ENCODE measurements around the gene TMEM273.

The TMEM273 gene

DNA sequence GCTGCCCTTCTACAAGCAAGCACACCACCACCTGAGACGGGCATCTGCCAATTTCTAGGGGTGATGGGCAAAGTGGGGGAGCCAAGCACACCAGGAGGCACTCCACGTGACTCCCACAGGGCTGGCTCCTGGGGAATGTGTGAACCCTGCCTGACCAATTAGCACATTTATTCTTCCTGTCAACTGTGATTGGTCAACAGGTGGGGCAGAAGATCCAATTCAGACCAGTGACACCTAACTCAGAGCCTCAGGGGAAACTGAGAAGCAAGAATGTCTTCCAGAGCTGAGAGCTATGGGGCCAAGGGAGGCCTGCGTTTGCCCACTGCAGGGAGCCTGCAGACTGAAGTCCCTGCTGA, 15.4 kb downstream of the TMEM273 start:
- no peaks in the 10 kb centered on the region for H3K36me3 ChIP-seq (replicated peaks; ENCODE audit: low read depth, low read length)
- TF ChIP-seq, protein P1, sequence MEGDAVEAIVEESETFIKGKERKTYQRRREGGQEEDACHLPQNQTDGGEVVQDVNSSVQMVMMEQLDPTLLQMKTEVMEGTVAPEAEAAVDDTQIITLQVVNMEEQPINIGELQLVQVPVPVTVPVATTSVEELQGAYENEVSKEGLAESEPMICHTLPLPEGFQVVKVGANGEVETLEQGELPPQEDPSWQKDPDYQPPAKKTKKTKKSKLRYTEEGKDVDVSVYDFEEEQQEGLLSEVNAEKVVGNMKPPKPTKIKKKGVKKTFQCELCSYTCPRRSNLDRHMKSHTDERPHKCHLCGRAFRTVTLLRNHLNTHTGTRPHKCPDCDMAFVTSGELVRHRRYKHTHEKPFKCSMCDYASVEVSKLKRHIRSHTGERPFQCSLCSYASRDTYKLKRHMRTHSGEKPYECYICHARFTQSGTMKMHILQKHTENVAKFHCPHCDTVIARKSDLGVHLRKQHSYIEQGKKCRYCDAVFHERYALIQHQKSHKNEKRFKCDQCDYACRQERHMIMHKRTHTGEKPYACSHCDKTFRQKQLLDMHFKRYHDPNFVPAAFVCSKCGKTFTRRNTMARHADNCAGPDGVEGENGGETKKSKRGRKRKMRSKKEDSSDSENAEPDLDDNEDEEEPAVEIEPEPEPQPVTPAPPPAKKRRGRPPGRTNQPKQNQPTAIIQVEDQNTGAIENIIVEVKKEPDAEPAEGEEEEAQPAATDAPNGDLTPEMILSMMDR (IDR thresholded peaks at IDR 0.05; ENCODE audit: low read depth, low read length): no peak
- TF ChIP-seq EZH2phosphoT487 (IDR thresholded peaks at IDR 0.05; ENCODE audit: low read depth): no peak
- H3K9me3 ChIP-seq (ENCODE audit: insufficient read depth, low read length): no peaks in the 10 kb centered on the region
- H3K4me1 ChIP-seq (ENCODE audit: low read length): peaks cover 62% of the 10 kb centered on the region
- H3K4me2 ChIP-seq (ENCODE audit: low read length): peak overlapping the region; percentile 39; the same call in 1 of the 2 replicates
- no peak overlapping the region for H3K9ac ChIP-seq (ENCODE audit: low read length)
- no peaks in the 10 kb centered on the region for H4K20me1 ChIP-seq (ENCODE audit: insufficient read depth, low read length)
- no peak overlapping the region for H3K4me3 ChIP-seq (ENCODE audit: low read length)
- no peaks in the 10 kb centered on the region for H3K27me3 ChIP-seq (ENCODE audit: low read depth, low read length)
- no peaks in the 10 kb centered on the region for H3K79me2 ChIP-seq (ENCODE audit: low read length)
- H3K27ac ChIP-seq (ENCODE audit: low read length): no peak overlapping the region
- no peak overlapping the region for H2AFZ ChIP-seq (ENCODE audit: low read depth, low read length)

DNA sequence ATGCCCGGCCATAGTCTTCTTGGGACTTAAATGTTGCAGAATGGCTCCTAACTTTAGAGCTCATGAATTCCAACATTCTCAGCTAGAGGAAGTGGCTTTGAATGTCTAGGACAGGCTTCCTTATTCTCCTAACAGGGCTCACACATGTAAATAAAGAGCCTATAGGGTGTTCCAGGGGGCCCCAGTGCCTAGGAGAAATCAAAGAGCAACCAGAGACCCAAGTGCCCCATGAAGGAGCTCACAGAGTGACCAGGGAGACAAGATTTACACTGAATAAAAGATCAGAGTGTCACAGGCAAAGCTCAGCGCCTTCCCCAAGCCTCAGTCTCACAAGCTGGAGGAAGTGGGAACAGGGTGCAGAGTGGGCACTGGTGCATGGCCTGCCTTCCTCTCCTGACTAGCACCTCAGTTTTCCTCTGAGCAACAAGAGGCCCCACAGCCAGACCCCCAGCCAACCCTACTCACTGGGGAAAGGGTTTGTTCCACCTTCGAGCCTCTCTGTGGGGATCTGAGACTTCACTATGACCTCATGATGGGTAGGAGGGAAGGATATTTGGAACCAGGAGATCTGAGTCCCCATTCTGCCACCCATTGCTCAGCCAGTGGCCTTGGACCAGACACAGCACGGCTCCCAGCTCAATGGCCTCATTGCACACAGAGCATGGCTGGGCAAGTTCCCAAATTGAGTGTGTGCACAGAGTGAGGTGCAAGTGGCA, 16.0 kb downstream of the TMEM273 start:
- no peaks in the 10 kb centered on the region for H3K36me3 ChIP-seq (replicated peaks; ENCODE audit: low read depth, low read length)
- H3K4me2 ChIP-seq (ENCODE audit: low read length): peak overlapping the region; percentile 39; the same call in 1 of the 2 replicates
- no peak overlapping the region for H3K4me3 ChIP-seq (ENCODE audit: low read length)
- no peaks in the 10 kb centered on the region for H4K20me1 ChIP-seq (ENCODE audit: insufficient read depth, low read length)
- H3K9ac ChIP-seq (ENCODE audit: low read length): no peak overlapping the region
- TF ChIP-seq, protein P1 (IDR thresholded peaks at IDR 0.05; ENCODE audit: low read depth, low read length): no peak
- TF ChIP-seq EZH2phosphoT487 (IDR thresholded peaks at IDR 0.05; ENCODE audit: low read depth): no peak
- peaks cover 57% of the 10 kb centered on the region for H3K4me1 ChIP-seq (ENCODE audit: low read length)
- no peaks in the 10 kb centered on the region for H3K9me3 ChIP-seq (ENCODE audit: insufficient read depth, low read length)
- H2AFZ ChIP-seq (ENCODE audit: low read depth, low read length): no peak overlapping the region
- H3K27me3 ChIP-seq (ENCODE audit: low read depth, low read length): no peaks in the 10 kb centered on the region
- no peak overlapping the region for H3K27ac ChIP-seq (ENCODE audit: low read length)
- H3K79me2 ChIP-seq (ENCODE audit: low read length): no peaks in the 10 kb centered on the region

DNA sequence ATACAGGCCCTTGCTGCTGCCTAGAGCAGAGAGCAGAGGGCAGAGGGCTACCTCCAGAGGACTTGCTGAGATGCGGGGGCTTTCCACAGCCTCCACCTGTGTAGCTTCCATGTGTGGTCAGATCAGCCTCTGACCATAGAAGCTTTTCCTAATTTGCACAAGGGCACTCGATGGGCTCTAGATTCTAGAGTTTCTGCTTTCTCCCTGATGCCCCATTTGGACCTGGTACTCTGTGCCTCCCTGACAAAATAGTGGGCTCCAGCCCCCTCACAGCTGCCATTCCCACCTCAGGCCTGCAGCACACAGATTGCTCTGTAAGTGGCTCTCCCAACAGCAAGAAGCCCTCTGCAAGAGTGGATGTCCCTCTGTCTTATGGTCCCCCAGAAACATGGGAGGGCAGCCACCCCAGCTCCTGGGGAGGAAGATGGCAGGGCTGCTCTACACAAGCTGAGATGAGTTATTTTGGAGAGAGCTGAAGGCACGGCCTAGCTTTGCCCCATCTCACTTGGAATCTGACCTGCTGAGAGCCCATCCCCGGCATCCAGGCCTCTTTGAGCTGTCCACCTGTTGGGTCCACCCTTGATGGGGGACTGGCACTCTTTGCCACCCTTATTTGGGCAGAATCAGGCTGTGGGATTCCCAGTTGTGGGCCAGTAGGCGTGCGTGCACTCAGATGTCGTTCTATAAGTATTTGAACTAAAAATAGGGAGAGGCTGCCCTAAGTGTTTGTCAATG, 16.7 kb downstream of the TMEM273 start:
- Histone ChIP-seq H3K27me3 (ENCODE audit: low read depth, low read length) (no peaks in the 10 kb centered on the region), H3K9ac (ENCODE audit: low read length) (no peak overlapping the region), H3K4me2 (ENCODE audit: low read length) (no peak overlapping the region), H2AFZ (ENCODE audit: low read depth, low read length) (no peak overlapping the region), H3K4me1 (ENCODE audit: low read length) (peaks cover 49% of the 10 kb centered on the region), H3K4me3 (ENCODE audit: low read length) (no peak overlapping the region), H3K79me2 (ENCODE audit: low read length) (no peaks in the 10 kb centered on the region), H3K9me3 (ENCODE audit: insufficient read depth, low read length) (no peaks in the 10 kb centered on the region), H3K36me3 (replicated peaks; ENCODE audit: low read depth, low read length) (no peaks in the 10 kb centered on the region), H4K20me1 (ENCODE audit: insufficient read depth, low read length) (no peaks in the 10 kb centered on the region), H3K27ac (ENCODE audit: low read length) (no peak overlapping the region)
- TF ChIP-seq, protein P1 (IDR thresholded peaks at IDR 0.05; ENCODE audit: low read depth, low read length): no peak
- TF ChIP-seq EZH2phosphoT487 (IDR thresholded peaks at IDR 0.05; ENCODE audit: low read depth): no peak

DNA sequence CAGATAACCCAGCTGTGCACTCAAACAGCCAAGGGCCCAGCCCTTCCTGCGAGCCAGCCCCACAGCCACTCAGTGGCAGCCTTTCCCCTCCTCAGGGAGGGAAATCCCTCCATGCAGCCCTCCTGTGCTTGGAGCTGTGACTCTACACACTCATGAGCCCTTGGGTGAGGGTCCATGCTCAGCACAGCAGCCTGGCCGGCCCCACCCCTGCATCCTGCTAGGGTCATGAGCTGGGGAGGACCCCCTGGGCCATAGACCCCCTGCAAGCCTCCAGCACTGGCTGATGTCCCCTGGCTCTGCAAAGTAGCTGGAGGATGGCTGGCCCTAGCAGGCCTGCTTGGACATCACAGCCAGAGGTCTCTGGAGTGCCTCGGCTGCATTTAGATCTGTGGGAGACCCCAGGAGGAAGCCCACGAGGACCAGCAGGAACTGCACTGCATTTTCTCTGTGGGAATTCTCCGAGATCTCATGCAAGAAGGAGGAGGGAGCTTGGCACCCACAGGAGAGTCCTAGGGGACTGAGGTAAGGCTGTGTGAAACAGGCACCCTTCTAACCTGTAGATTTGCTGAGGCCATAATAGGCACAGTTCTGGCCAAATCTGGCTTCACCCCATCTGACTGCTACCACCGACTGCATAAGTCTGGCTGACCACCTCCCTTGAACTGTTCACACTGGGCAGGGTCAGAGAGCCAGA, 17.4 kb downstream of the TMEM273 start:
- Histone ChIP-seq H3K4me3 (ENCODE audit: low read length) (no peak overlapping the region), H3K4me1 (ENCODE audit: low read length) (peaks cover 42% of the 10 kb centered on the region), H3K4me2 (ENCODE audit: low read length) (no peak overlapping the region), H2AFZ (ENCODE audit: low read depth, low read length) (no peak overlapping the region), H3K27ac (ENCODE audit: low read length) (no peak overlapping the region), H3K79me2 (ENCODE audit: low read length) (no peaks in the 10 kb centered on the region), H3K27me3 (ENCODE audit: low read depth, low read length) (no peaks in the 10 kb centered on the region), H3K9me3 (ENCODE audit: insufficient read depth, low read length) (no peaks in the 10 kb centered on the region), H3K36me3 (replicated peaks; ENCODE audit: low read depth, low read length) (no peaks in the 10 kb centered on the region), H3K9ac (ENCODE audit: low read length) (no peak overlapping the region), H4K20me1 (ENCODE audit: insufficient read depth, low read length) (no peaks in the 10 kb centered on the region)
- no peak for TF ChIP-seq EZH2phosphoT487 (IDR thresholded peaks at IDR 0.05; ENCODE audit: low read depth)
- TF ChIP-seq, protein P1 (IDR thresholded peaks at IDR 0.05; ENCODE audit: low read depth, low read length): no peak
